ENCODE data around the gene CLNK.

Gene CLNK

DNA sequence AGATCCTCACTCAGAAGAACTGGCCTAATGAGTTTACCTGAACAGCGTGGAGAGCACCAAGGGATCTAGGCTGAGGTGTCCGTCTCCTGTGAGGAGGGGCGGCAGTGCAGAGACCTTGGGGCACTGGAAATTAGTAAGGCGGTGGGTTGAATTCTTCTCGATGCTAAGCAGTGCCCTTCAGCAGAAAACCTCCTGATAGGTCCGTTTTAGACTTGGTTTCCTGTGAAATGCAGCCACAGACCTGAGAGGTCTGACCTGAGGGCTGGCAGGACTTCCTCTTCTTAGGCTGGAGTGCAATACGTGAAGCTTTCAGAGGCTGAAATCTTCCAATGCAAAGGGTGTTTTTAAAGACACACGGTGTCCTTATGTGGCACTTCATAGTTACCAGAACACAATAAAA is at the start of gene CLNK:
Gene CLNK (minus strand): TSS at position 138 of the 400 bp plus-strand sequence. CDS start 16,899 bp downstream, outside the sequence.
- H3K9me3 Mint-ChIP-seq = peaks cover 4% of the 10 kb centered on the region
- no peak within 1 kb of the TSS for H3K27ac Mint-ChIP-seq

GRCh38 chr4:10733481-10734062 is 49.0 kb upstream of the CLNK start:
- no peak overlapping the region for H3K4me3 Mint-ChIP-seq
- peaks cover 1% of the 10 kb centered on the region for H3K36me3 Mint-ChIP-seq (ENCODE audit: low read depth)
- H3K27ac Mint-ChIP-seq = peak overlapping the region; percentile 75

More for the DNA sequence above, at the start of gene CLNK:
- Mint-ChIP-seq H3K4me3 (no peak within 1 kb of the TSS), H3K36me3 (ENCODE audit: low read depth) (peaks cover 3% of the 10 kb centered on the region), H3K4me1 (ENCODE audit: low read depth) (peaks cover 3% of the 10 kb centered on the region), H3K27me3 (ENCODE audit: low read depth) (no peaks in the 10 kb centered on the region)

GRCh38 chr4:10732914-10733415 is 48.4 kb upstream of the CLNK start:
- peaks cover 8% of the 10 kb centered on the region for H3K9me3 Mint-ChIP-seq
- H3K36me3 Mint-ChIP-seq (ENCODE audit: low read depth) = peaks cover 1% of the 10 kb centered on the region
- H3K4me3 Mint-ChIP-seq = peak overlapping the region; percentile 45
- H3K27me3 Mint-ChIP-seq (ENCODE audit: low read depth) = no peaks in the 10 kb centered on the region
- H3K27ac Mint-ChIP-seq = peak overlapping the region; percentile 88
- peaks cover 36% of the 10 kb centered on the region for H3K4me1 Mint-ChIP-seq (ENCODE audit: low read depth)

More at GRCh38 chr4:10733481-10734062, 49.0 kb upstream of the CLNK start:
- H3K27me3 Mint-ChIP-seq (ENCODE audit: low read depth) = no peaks in the 10 kb centered on the region
- H3K4me1 Mint-ChIP-seq (ENCODE audit: low read depth) = peaks cover 36% of the 10 kb centered on the region
- peaks cover 8% of the 10 kb centered on the region for H3K9me3 Mint-ChIP-seq

DNA sequence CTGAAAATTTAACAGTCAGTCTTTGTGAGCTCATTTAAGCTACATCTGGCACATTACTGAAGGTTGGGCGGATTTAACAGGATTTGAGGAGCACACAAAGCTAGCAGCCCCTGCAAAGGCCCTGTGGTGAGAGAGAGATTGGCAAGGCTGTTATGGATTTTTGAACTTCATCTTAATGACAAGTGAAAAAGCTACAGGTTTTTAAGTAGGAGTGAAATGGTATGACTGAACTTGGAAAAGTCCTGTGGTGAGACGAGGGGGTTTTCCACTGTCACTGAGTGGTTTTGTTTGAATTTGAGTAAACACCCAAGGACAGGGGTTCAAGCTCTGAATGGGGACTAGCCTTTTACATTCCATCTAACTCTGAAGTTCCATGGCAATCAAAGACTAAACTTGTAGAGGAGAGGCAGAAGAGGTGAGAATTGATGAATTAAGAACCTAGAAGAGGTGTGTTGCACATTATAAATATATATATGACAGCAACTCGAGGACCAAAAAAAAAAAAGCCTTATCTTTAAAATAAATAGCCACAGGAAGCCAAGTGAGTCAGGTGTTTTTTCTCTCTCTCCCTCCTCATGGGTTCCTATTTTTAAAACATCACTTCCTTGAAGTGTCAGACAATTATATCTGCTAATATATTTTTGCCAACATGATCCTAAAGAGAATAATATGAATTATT is 47.8 kb upstream of the CLNK start:
- Mint-ChIP-seq H3K9me3 (peaks cover 9% of the 10 kb centered on the region), H3K27ac (peak overlapping the region; percentile 88), H3K4me3 (peak overlapping the region; percentile 54), H3K4me1 (ENCODE audit: low read depth) (peaks cover 36% of the 10 kb centered on the region), H3K36me3 (ENCODE audit: low read depth) (peaks cover 1% of the 10 kb centered on the region), H3K27me3 (ENCODE audit: low read depth) (no peaks in the 10 kb centered on the region)

- peaks cover 8% of the 10 kb centered on the region for H3K9me3 Mint-ChIP-seq
- H3K4me1 Mint-ChIP-seq (ENCODE audit: low read depth) = peaks cover 42% of the 10 kb centered on the region
Observed at GRCh38 chr4:10731690-10732089, 47.1 kb upstream of the CLNK start.

DNA sequence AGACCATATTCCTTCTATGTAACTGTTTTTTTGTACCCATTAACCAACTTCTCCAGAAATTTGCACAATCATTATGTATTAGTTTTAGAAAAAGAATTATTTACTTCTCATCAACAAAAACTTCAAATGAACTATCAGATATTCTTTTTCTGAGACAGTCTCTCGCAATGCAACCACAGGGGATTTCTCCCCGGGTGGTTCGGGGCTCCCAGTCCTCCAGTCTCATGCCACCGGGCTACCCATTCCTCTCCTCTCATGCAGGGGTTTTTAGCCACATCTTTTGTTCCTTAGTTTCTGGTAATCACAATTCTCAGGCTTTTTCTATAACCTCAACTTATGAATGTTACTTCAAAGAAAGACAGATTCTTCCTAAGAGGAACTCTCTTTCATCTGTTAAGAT is 46.6 kb upstream of the CLNK start:
- Mint-ChIP-seq H3K27me3 (ENCODE audit: low read depth) (no peaks in the 10 kb centered on the region), H3K36me3 (ENCODE audit: low read depth) (peaks cover 1% of the 10 kb centered on the region), H3K4me3 (peak overlapping the region; percentile 21), H3K4me1 (ENCODE audit: low read depth) (peaks cover 42% of the 10 kb centered on the region), H3K27ac (peak overlapping the region; percentile 73), H3K9me3 (peaks cover 8% of the 10 kb centered on the region)

More at GRCh38 chr4:10731690-10732089, 47.1 kb upstream of the CLNK start:
- Mint-ChIP-seq H3K27me3 (ENCODE audit: low read depth) (no peaks in the 10 kb centered on the region), H3K4me3 (no peak overlapping the region), H3K27ac (no peak overlapping the region), H3K36me3 (ENCODE audit: low read depth) (peaks cover 1% of the 10 kb centered on the region)

- peaks cover 42% of the 10 kb centered on the region for H3K4me1 Mint-ChIP-seq (ENCODE audit: low read depth)
- peak overlapping the region; percentile 74 for H3K27ac Mint-ChIP-seq
- H3K4me3 Mint-ChIP-seq = peak overlapping the region; percentile 30
Observed at GRCh38 chr4:10730590-10730989, 46.0 kb upstream of the CLNK start.

GRCh38 chr4:10730019-10730418 is 45.5 kb upstream of the CLNK start:
- H3K27ac Mint-ChIP-seq = peak overlapping the region; percentile 74
- peak overlapping the region; percentile 30 for H3K4me3 Mint-ChIP-seq
- peaks cover 8% of the 10 kb centered on the region for H3K9me3 Mint-ChIP-seq
- H3K36me3 Mint-ChIP-seq (ENCODE audit: low read depth) = peaks cover 1% of the 10 kb centered on the region
- H3K27me3 Mint-ChIP-seq (ENCODE audit: low read depth) = no peaks in the 10 kb centered on the region
- peaks cover 42% of the 10 kb centered on the region for H3K4me1 Mint-ChIP-seq (ENCODE audit: low read depth)

More at GRCh38 chr4:10730590-10730989, 46.0 kb upstream of the CLNK start:
- peaks cover 1% of the 10 kb centered on the region for H3K36me3 Mint-ChIP-seq (ENCODE audit: low read depth)
- H3K27me3 Mint-ChIP-seq (ENCODE audit: low read depth) = no peaks in the 10 kb centered on the region
- peaks cover 8% of the 10 kb centered on the region for H3K9me3 Mint-ChIP-seq

DNA sequence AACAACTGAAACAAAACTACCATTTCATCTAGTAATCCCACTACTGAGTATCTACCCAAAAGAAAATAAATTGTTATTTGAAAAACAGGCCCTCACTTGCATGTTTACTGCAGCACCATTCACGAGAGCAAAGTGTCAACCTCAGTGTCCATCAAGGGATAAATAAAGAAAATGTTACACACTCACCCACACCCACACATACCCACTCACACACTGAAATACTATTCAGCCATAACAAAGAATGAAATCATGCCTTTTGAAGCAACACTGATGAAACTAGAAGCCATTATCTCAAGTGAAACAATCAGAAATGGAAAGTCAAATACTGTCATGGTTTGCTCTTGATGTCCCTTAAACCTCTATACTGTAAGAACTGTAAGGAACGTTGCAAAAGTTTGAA is 44.8 kb upstream of the CLNK start:
- Mint-ChIP-seq H3K9me3 (peaks cover 8% of the 10 kb centered on the region), H3K27ac (no peak overlapping the region), H3K27me3 (ENCODE audit: low read depth) (no peaks in the 10 kb centered on the region), H3K36me3 (ENCODE audit: low read depth) (peaks cover 1% of the 10 kb centered on the region), H3K4me3 (no peak overlapping the region), H3K4me1 (ENCODE audit: low read depth) (peaks cover 46% of the 10 kb centered on the region)

GRCh38 chr4:10728016-10728415 is 43.4 kb upstream of the CLNK start:
- Mint-ChIP-seq H3K36me3 (ENCODE audit: low read depth) (peaks cover 1% of the 10 kb centered on the region), H3K27ac (no peak overlapping the region), H3K9me3 (peaks cover 8% of the 10 kb centered on the region), H3K4me3 (no peak overlapping the region), H3K4me1 (ENCODE audit: low read depth) (peaks cover 51% of the 10 kb centered on the region), H3K27me3 (ENCODE audit: low read depth) (no peaks in the 10 kb centered on the region)

GRCh38 chr4:10727140-10727880 is 42.7 kb upstream of the CLNK start:
- Mint-ChIP-seq H3K4me1 (ENCODE audit: low read depth) (peaks cover 51% of the 10 kb centered on the region), H3K4me3 (no peak overlapping the region), H3K27me3 (ENCODE audit: low read depth) (no peaks in the 10 kb centered on the region), H3K27ac (peak overlapping the region; percentile 67), H3K36me3 (ENCODE audit: low read depth) (peaks cover 1% of the 10 kb centered on the region), H3K9me3 (peaks cover 8% of the 10 kb centered on the region)

DNA sequence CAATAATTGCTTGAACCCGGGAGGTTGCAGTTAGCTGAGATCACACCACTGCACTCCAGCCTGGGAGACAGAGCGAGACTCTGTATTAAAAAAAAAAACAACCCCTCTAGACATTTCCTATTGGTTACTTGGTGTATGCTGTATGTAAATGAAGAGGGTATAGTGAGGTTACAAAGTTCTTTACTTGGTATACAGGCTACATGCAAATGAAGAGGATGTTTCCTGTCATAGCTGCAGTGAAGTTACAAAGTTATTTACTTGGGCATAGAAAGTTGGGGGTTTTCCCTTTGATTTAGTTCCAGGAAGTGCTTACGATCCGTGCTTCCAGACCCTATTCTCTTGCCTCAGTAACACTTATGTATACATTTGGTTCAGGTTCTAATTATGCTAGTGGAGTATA is 38.4 kb upstream of the CLNK start:
- Mint-ChIP-seq H3K4me3 (no peak overlapping the region), H3K27me3 (ENCODE audit: low read depth) (peaks cover under 1% of the 10 kb centered on the region), H3K4me1 (ENCODE audit: low read depth) (peaks cover 34% of the 10 kb centered on the region), H3K36me3 (ENCODE audit: low read depth) (peaks cover 3% of the 10 kb centered on the region), H3K9me3 (peaks cover 3% of the 10 kb centered on the region), H3K27ac (peak overlapping the region; percentile 53)

DNA sequence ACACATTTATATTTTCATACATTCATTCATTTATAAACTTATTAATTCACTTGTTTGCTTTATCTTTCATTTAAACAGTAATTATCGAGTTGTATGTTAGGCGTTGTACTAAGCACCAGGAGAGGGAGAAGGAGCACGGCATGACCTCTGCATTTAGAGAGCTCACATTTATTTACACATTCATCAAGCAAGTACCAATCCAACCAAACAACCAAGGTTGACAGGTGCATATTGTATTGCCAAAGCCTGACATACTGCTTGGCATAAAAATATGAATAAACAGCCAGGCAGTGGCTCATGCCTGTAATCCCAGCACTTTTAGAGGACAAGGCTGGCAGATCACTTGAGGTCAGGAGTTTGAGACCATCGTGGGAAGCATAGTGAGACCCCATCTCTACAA is 37.0 kb upstream of the CLNK start:
- Mint-ChIP-seq H3K36me3 (ENCODE audit: low read depth) (peaks cover 3% of the 10 kb centered on the region), H3K4me1 (ENCODE audit: low read depth) (peaks cover 28% of the 10 kb centered on the region), H3K27me3 (ENCODE audit: low read depth) (peaks cover 5% of the 10 kb centered on the region), H3K4me3 (no peak overlapping the region), H3K27ac (no peak overlapping the region), H3K9me3 (no peaks in the 10 kb centered on the region)

- H3K4me3 Mint-ChIP-seq = no peak overlapping the region
- H3K27me3 Mint-ChIP-seq (ENCODE audit: low read depth) = peaks cover 5% of the 10 kb centered on the region
- H3K9me3 Mint-ChIP-seq = peaks cover 5% of the 10 kb centered on the region
- peaks cover 3% of the 10 kb centered on the region for H3K36me3 Mint-ChIP-seq (ENCODE audit: low read depth)
- H3K27ac Mint-ChIP-seq = no peak overlapping the region
- peaks cover 4% of the 10 kb centered on the region for H3K4me1 Mint-ChIP-seq (ENCODE audit: low read depth)
Observed at GRCh38 chr4:10716163-10716562, 31.6 kb upstream of the CLNK start.

Data from T-helper 1 cell treated with Interleukin-12 subunit alpha and Interleukin-12 subunit beta and Interleukin-4 antibody, amounts not matched to agents 30 μg/mL and 1 μg/mL, for 36 hours (primary cell).